D721Med (cell line): ENCODE results near the gene AUTS2.

Source experiments
- DNase-seq: peaks from one replicate; pipeline ENCODE4 v3.0.0; 2011; ENCODE audit warnings: low spot score; ENCODE audit not compliant: insufficient read length
- FAIRE-seq: peaks from 2 replicates; lab custom pipeline; 2011; peaks lifted over from hg19 to GRCh38; lab: Jason Lieb, UNC
- TF ChIP-seq, protein P1 (sequence below): IDR thresholded peaks from 2 replicates; pipeline ENCODE4 v1.5.1; 2012; ENCODE audit warnings: mild to moderate bottlenecking, control low read depth; ENCODE audit not compliant: insufficient read depth; ENCODE audit errors: missing control alignments

The AUTS2 gene

GRCh38 chr7:70694971-70695794, 1096.9 kb downstream of the AUTS2 start:
- no peak for DNase-seq
- TF ChIP-seq, protein P1, sequence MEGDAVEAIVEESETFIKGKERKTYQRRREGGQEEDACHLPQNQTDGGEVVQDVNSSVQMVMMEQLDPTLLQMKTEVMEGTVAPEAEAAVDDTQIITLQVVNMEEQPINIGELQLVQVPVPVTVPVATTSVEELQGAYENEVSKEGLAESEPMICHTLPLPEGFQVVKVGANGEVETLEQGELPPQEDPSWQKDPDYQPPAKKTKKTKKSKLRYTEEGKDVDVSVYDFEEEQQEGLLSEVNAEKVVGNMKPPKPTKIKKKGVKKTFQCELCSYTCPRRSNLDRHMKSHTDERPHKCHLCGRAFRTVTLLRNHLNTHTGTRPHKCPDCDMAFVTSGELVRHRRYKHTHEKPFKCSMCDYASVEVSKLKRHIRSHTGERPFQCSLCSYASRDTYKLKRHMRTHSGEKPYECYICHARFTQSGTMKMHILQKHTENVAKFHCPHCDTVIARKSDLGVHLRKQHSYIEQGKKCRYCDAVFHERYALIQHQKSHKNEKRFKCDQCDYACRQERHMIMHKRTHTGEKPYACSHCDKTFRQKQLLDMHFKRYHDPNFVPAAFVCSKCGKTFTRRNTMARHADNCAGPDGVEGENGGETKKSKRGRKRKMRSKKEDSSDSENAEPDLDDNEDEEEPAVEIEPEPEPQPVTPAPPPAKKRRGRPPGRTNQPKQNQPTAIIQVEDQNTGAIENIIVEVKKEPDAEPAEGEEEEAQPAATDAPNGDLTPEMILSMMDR, result no peak
- no peak for FAIRE-seq

GRCh38 chr7:70695795-70696083, 1097.5 kb downstream of the AUTS2 start:
- TF ChIP-seq, protein P1, result no peak
- no peak for FAIRE-seq
- no peak for DNase-seq

DNA sequence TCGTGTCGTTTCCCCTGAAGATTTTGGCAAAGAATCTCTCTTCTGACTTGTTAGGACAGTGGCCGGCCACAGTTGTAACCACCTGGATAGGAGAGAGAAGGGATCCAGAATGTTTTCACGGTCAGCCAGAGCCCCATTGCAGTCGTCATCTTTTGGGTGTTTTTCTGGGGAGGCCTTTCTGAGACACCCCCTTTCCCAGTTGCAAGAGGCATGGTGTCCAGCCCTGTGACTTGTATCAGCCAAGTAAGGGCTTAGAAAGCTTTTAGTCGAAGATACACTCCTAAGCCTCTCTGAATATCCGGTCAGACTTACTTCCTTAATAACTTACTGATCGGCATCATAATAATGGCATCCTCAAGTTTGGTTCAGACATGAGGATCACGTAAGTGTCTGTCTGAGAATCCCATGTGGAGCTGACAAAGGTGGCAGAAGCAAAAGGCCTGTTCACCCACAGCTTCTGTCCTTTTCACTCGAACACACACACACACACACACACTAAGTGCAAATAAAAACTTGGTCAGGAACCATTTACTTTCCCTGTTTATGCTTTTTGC, 1098.0 kb downstream of the AUTS2 start:
- no peak for DNase-seq
- TF ChIP-seq, protein P1, result no peak
- no peak for FAIRE-seq

GRCh38 chr7:70698219-70698832, 1100.1 kb downstream of the AUTS2 start:
- peak; percentile 71 for FAIRE-seq
- no peak for DNase-seq
- TF ChIP-seq, protein P1, result peak; percentile 92

DNA sequence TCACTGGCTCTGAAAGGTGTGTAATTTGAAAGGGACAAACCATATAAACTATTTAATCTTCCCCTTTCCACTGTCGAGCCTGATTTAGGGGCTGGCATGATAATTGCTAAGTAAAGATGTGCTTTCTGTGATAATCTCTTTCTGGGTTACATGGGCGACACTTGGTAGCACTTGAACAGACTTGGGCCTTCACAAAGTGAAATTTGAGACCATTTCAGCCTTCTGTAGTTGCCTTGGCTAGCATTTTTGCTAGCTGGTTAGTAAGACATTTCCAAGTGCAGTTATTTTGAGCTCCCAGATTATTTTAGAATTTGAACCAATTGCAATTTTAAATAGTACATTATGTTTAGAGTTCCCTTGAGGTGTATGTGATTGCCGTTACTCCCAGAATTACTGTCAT, 1101.0 kb downstream of the AUTS2 start:
- no peak for DNase-seq
- FAIRE-seq, result no peak
- TF ChIP-seq, protein P1, result no peak

GRCh38 chr7:70700055-70700940, 1102.0 kb downstream of the AUTS2 start:
- FAIRE-seq (no peak), DNase-seq (no peak)
- TF ChIP-seq, protein P1, result no peak
